Hematopoietic multipotent progenitor cell treated with erythropoietin and hydrocortisone succinate and interleukin-3 and kit ligand, for 6 days (in vitro differentiated cells): ENCODE data around the gene IL17C.
"Not testable (repeated sequence)": the region's sequence is repeated elsewhere in the genome, so short reads cannot be mapped to it uniquely, and the experiment has no call there.

Source experiments
- DNase-seq: peaks from one replicate; pipeline ENCODE4 v3.0.0-alpha.2; 2015

IL17C gene

GRCh38 chr16:88638323-88639230 lies at the start of gene IL17C:
Gene IL17C (plus strand): TSS chr16:88638572. CDS start chr16:88638642, 70 bp downstream.
- DNase-seq: no peak

GRCh38 chr16:88588754-88589153 lies 49.6 kb upstream of the IL17C start:
- no peak for DNase-seq

- DNase-seq: no peak
Measured at GRCh38 chr16:88589441-88589840, 48.9 kb upstream of the IL17C start.

- no peak for DNase-seq
Measured at GRCh38 chr16:88591577-88592021, 46.8 kb upstream of the IL17C start.

- no peak for DNase-seq
Measured at GRCh38 chr16:88593061-88593460, 45.3 kb upstream of the IL17C start.

GRCh38 chr16:88593489-88593888 lies 44.9 kb upstream of the IL17C start:
- DNase-seq: no peak

GRCh38 chr16:88593910-88594309 lies 44.5 kb upstream of the IL17C start:
- no peak for DNase-seq

GRCh38 chr16:88595101-88595500 lies 43.3 kb upstream of the IL17C start:
- no peak for DNase-seq

- no peak for DNase-seq
Measured at GRCh38 chr16:88595921-88596320, 42.5 kb upstream of the IL17C start.

- DNase-seq: no peak
Measured at GRCh38 chr16:88596483-88596882, 41.9 kb upstream of the IL17C start.

GRCh38 chr16:88597856-88598491 lies 40.4 kb upstream of the IL17C start:
- no peak for DNase-seq

GRCh38 chr16:88599092-88599733 lies 39.2 kb upstream of the IL17C start:
- peak; percentile 20 for DNase-seq

- no peak for DNase-seq
Measured at GRCh38 chr16:88599825-88600538, 38.4 kb upstream of the IL17C start.

GRCh38 chr16:88600539-88600896 lies 37.9 kb upstream of the IL17C start:
- no peak for DNase-seq

GRCh38 chr16:88601313-88602036 lies 36.9 kb upstream of the IL17C start:
- DNase-seq: no peak

GRCh38 chr16:88602091-88602490 lies 36.3 kb upstream of the IL17C start:
- DNase-seq: no peak

- DNase-seq: no peak
Measured at GRCh38 chr16:88605186-88606147, 32.9 kb upstream of the IL17C start.

- DNase-seq: no peak
Measured at GRCh38 chr16:88606148-88606757, 32.1 kb upstream of the IL17C start.

GRCh38 chr16:88608076-88608475 lies 30.3 kb upstream of the IL17C start:
- no peak for DNase-seq

- DNase-seq: not testable (repeated sequence)
Measured at GRCh38 chr16:88609426-88609825, 28.9 kb upstream of the IL17C start.

GRCh38 chr16:88610080-88610479 lies 28.3 kb upstream of the IL17C start:
- DNase-seq: no peak
